Upper lobe of left lung (tissue), 6 donors: Measurements from ENCODE around the gene SP1. TPM values are rescaled to one million over a fixed set of nuclear protein-coding genes. Genes with fewer than 3 reads are reported as not detected.
"Not testable (repeated sequence)": the region's sequence is repeated elsewhere in the genome, so short reads cannot be mapped to it uniquely, and the experiment has no call there.

ENCODE experiments used
- ATAC-seq, 2 donors: fragments of 200-7000 bp; cut with Tn5 transposase; one replicate each; pipeline ENCODE4 v1.9.1; 2022; ENCODE audit warnings: mild to moderate bottlenecking in 2 of 2, moderate library complexity in 2 of 2; ENCODE audit not compliant: low FRiP score in 2 of 2
- DNase-seq, 2 donors: peaks; one replicate each; pipeline ENCODE4 v3.0.0-alpha.2; 2019 to 2020
- H3K27ac ChIP-seq, 4 donors: fragments of 200-600 bp; sonication (generic); one replicate each; pipeline ENCODE4 v1.5.1; 2016 to 2019
- H3K27me3 ChIP-seq, 4 donors: fragments of 200-600 bp; sonication (generic); one replicate each; pipeline ENCODE4 v1.5.1; 2017 to 2019
- H3K36me3 ChIP-seq, 4 donors: fragments of 200-600 bp; sonication (generic); one replicate each; pipeline ENCODE4 v1.5.1; 2016 to 2019
- H3K4me1 ChIP-seq, 4 donors: fragments of 200-600 bp; sonication (generic); one replicate each; pipeline ENCODE4 v1.5.1; 2018 to 2019
- H3K4me3 ChIP-seq, 4 donors: fragments of 200-600 bp; sonication (generic); one replicate each; pipeline ENCODE4 v1.5.1; 2017 to 2019; ENCODE audit warnings: mild to moderate bottlenecking in 2 of 4, moderate library complexity in 1 of 4
- H3K9me3 ChIP-seq, 4 donors: fragments of 200-600 bp; sonication (generic); one replicate each; pipeline ENCODE4 v1.5.1; 2018 to 2019
- EP300 ChIP-seq, 4 donors: sonication (generic); formaldehyde crosslinking; IDR thresholded peaks; one replicate each; pipeline ENCODE4 v1.5.1; 2017; ENCODE audit warnings: antibody characterized with exemption in 4 of 4, control low read depth in 2 of 4
- POLR2A ChIP-seq, 4 donors: fragments of 450-650 bp; IDR thresholded peaks; one replicate each; pipeline ENCODE4 v1.5.1; 2016 to 2017; ENCODE audit warnings: antibody characterized with exemption in 4 of 4, mild to moderate bottlenecking in 2 of 4
- POLR2AphosphoS5 ChIP-seq, 2 donors: sonication (generic); formaldehyde crosslinking; IDR thresholded peaks; one replicate each; pipeline ENCODE4 v1.5.1; 2017; ENCODE audit warnings: antibody characterized with exemption in 2 of 2
- WGBS, 2 donors: methylation state at CpG; one replicate each; pipeline ENCODE4 v1.1.5; 2017 to 2018; 5-methylcytosine and 5-hydroxymethylcytosine counted together
- total RNA-seq, 6 donors: library from RNA; depleted of rRNA in 4 of 6; stranded (reverse); fragments of >200 nt in 4 of 6; gene quantifications; one replicate each; pipeline versions ENCODE4 v1.1.0 to v1.2.1, GENCODE V29; 2016 to 2021
- TF ChIP-seq, protein P1 (sequence below), 6 experiments: fragments of 450-650 bp in 4 of 6; fragments of 200-600 bp in 2 of 6; sonication (generic) in 2 of 6; IDR thresholded peaks; one replicate each; pipeline ENCODE4 v1.5.1; 2016 to 2019; ENCODE audit warnings: antibody characterized with exemption in 6 of 6
- donor health status: DM: no; HTN: no; CAD: no; lungs with moderate emphysema.
- donor health status: DM: no; HTN: yes; CAD: no; lungs with severe emphysema.

Gene SP1
- total RNA-seq, 6 donors from 2014 or later = 46.6 to 82.2 (median 61.7) TPM

DNA sequence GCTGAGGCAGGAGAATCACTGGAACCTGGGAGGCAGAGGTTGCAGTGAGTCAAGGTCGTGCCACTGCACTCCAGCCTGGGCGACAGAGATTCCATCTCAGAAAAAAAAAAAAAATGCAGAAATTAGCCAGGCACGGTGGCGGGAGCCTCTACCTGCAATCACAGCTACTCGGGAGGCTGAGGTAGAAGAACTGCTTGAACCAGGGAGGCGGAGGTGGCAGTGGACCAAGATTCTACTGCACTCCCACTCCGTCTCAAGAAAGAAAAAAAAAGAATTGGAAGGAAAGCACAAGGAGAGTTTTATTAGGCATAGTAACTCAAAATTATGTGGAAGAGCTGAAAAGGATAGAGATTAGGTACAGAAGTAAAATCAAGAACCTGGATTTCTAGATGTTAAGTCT, 22.9 kb downstream of the SP1 start:
- Histone ChIP-seq H3K27ac (no peak overlapping the region), H3K4me1 (peaks cover 0 to 4% (median 0%) of the 10 kb centered on the region in 4 donors), H3K36me3 (peaks cover 10 to 55% (median 25%) of the 10 kb centered on the region in 4 donors), H3K27me3 (no peaks in the 10 kb centered on the region), H3K9me3 (no peaks in the 10 kb centered on the region), H3K4me3 (no peak overlapping the region)
- ATAC-seq (no peak), DNase-seq (no peak)
- 75 to 79% methylated on average over 7 of the region's 7 CpGs for WGBS, 2 donors
- TF ChIP-seq EP300 (IDR thresholded peaks at IDR 0.05) (no peak), POLR2A (IDR thresholded peaks at IDR 0.05) (no peak), POLR2AphosphoS5 (IDR thresholded peaks at IDR 0.05) (no peak)
- TF ChIP-seq, protein P1, sequence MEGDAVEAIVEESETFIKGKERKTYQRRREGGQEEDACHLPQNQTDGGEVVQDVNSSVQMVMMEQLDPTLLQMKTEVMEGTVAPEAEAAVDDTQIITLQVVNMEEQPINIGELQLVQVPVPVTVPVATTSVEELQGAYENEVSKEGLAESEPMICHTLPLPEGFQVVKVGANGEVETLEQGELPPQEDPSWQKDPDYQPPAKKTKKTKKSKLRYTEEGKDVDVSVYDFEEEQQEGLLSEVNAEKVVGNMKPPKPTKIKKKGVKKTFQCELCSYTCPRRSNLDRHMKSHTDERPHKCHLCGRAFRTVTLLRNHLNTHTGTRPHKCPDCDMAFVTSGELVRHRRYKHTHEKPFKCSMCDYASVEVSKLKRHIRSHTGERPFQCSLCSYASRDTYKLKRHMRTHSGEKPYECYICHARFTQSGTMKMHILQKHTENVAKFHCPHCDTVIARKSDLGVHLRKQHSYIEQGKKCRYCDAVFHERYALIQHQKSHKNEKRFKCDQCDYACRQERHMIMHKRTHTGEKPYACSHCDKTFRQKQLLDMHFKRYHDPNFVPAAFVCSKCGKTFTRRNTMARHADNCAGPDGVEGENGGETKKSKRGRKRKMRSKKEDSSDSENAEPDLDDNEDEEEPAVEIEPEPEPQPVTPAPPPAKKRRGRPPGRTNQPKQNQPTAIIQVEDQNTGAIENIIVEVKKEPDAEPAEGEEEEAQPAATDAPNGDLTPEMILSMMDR (IDR thresholded peaks at IDR 0.05) = no peak

DNA sequence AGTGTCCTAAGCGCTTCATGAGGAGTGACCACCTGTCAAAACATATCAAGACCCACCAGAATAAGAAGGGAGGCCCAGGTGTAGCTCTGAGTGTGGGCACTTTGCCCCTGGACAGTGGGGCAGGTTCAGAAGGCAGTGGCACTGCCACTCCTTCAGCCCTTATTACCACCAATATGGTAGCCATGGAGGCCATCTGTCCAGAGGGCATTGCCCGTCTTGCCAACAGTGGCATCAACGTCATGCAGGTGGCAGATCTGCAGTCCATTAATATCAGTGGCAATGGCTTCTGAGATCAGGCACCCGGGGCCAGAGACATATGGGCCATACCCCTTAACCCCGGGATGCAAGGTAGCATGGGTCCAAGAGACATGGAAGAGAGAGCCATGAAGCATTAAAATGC, 31.0 kb downstream of the SP1 start:
- no peak for DNase-seq

DNA sequence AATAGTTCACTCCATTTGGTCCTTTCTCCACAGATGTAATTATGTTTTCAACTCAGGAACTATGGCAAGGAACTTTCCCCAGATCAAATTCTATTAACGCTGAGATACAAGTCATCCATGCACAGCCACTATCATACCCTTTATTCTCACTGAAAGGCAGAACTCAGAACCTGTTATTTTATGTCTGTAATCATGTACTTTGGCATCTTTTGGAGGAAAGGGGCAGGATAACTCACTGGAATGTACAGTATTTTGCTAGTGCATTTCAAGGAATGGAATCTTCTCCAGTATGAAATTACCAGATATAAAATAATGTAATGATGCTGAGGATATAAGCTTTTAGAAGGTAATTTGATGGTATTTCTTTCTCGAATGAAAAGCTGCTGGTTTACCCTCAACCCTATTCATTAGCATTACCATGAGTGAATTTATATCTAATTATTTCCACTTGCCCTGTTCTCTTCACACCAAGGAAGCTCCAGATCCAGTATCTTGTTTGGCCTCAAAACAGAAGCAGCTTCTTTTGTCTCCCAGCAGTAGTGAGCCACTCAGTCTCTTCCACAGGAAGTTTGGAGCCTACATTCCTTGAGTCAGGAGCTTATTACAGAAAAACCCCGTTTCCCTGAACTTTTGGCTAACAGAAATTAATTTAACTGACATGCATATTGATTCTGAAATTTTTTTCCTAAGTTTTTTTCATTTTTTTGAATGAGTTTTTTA, 33.7 kb downstream of the SP1 start:
- no peak for TF ChIP-seq EP300 (IDR thresholded peaks at IDR 0.05)
- TF ChIP-seq POLR2A (IDR thresholded peaks at IDR 0.05) = no peak
- TF ChIP-seq POLR2AphosphoS5 (IDR thresholded peaks at IDR 0.05) = no peak
- TF ChIP-seq, protein P1 (IDR thresholded peaks at IDR 0.05) = no peak
- no peak for ATAC-seq
- Histone ChIP-seq H3K27me3 (no peaks in the 10 kb centered on the region), H3K36me3 (peaks cover 27 to 41% (median 39%) of the 10 kb centered on the region in 4 donors), H3K27ac (peak overlapping the region in 2 of 4 donors; percentile 4 to 7), H3K9me3 (no peaks in the 10 kb centered on the region), H3K4me1 (peaks cover 0 to 17% (median 10%) of the 10 kb centered on the region in 4 donors), H3K4me3 (no peak overlapping the region)
- no peak for DNase-seq
- 74 to 77% methylated on average over 3 of the region's 3 CpGs for WGBS, 2 donors

More for the DNA sequence above, 31.0 kb downstream of the SP1 start:
- WGBS, 2 donors = 96 to 100% methylated on average over 3 to 5 of the region's 5 CpGs
- no peak overlapping the region for H3K27ac ChIP-seq
- no peaks in the 10 kb centered on the region for H3K27me3 ChIP-seq
- H3K4me3 ChIP-seq = no peak overlapping the region
- peaks cover 37 to 67% (median 64%) of the 10 kb centered on the region in 4 donors for H3K36me3 ChIP-seq
- ATAC-seq = no peak
- no peaks in the 10 kb centered on the region for H3K9me3 ChIP-seq
- no peak for TF ChIP-seq EP300 (IDR thresholded peaks at IDR 0.05)
- TF ChIP-seq POLR2AphosphoS5 (IDR thresholded peaks at IDR 0.05) = no peak
- TF ChIP-seq, protein P1 (IDR thresholded peaks at IDR 0.05) = no peak
- no peak for TF ChIP-seq POLR2A (IDR thresholded peaks at IDR 0.05)
- peaks cover 0 to 17% (median 7%) of the 10 kb centered on the region in 4 donors for H3K4me1 ChIP-seq

DNA sequence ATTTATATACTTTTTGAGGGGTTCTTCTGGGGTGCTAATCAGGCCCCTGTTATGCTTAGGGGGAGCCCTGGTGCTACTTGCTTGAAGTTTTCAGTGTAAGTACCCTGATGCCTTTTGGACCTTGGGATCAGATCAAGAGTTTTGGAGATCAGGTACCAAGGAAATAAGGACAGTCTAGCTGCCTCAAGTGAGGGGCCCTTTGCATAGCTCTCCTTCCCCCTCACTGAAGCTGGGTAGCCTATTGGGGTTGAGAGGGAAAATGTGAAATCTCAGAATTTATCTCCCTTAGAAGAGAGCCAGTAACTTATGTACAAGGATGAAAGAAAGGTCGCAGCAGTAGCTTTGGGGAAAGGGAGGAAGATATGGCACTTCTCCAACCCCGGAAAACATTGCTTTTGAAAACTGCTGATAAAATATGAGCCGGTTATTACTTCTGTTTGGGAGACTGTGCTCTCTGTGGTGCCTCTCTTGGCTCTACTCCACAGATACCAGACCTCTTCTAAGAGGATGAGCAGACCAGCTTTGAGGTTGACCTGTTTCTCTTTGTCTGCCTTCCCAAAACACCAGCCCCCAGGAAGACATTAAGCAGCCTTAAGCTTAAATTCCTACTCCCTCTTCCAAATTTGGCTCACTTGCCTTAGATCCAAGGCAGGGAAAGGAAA, 34.9 kb downstream of the SP1 start:
- TF ChIP-seq, protein P1 (IDR thresholded peaks at IDR 0.05) = no peak
- TF ChIP-seq POLR2A (IDR thresholded peaks at IDR 0.05) (no peak), POLR2AphosphoS5 (IDR thresholded peaks at IDR 0.05) (no peak), EP300 (IDR thresholded peaks at IDR 0.05) (no peak)
- no peaks in the 10 kb centered on the region for H3K9me3 ChIP-seq
- WGBS, 2 donors = 34 to 44% methylated on average over 3 of the region's 3 CpGs
- H3K36me3 ChIP-seq = peaks cover 17 to 29% (median 27%) of the 10 kb centered on the region in 4 donors
- no peak for ATAC-seq
- no peak overlapping the region for H3K4me3 ChIP-seq
- no peaks in the 10 kb centered on the region for H3K27me3 ChIP-seq
- DNase-seq = no peak
- no peak overlapping the region for H3K27ac ChIP-seq
- peaks cover 0 to 17% (median 10%) of the 10 kb centered on the region in 4 donors for H3K4me1 ChIP-seq

DNA sequence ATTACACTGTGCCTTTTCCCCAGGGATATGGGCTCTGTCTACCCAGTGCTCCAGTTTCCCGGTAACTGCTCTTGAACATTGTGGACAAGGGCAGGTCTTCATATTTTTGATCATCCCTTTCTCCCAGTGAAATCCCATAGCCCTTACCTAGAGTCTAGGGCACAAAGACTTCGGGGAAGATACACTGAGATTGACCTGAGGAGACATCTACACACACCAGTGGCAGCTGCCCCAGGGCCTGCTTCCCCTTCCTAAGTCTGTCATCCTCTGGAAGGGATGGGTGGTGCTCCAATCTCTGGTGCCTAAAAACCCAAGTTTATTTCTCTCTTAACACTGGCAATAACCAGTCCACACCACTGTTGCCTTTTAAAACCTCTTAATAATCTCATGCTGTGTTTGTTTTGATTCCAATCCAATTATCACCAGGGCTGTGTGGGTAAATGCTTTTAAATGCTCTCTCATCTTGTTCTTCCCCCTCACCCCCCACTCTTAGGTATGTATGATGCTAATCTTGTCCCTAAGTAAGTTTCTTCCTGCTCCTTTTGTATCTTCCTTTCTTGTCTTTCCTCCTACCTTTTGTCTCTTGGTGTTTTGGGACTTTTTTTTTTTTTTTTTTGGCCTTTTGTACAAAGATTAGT, 35.9 kb downstream of the SP1 start:
- not testable (repeated sequence) for DNase-seq, H3K27me3 ChIP-seq, H3K27ac ChIP-seq, H3K4me3 ChIP-seq, ATAC-seq, H3K9me3 ChIP-seq
- H3K4me1 ChIP-seq = peaks cover under 1 to 17% (median 11%) of the 10 kb centered on the region in 4 donors
- H3K36me3 ChIP-seq = peaks cover 9 to 19% (median 17%) of the 10 kb centered on the region in 4 donors
- 78 to 91% methylated on average over 2 of the region's 2 CpGs for WGBS, 2 donors

DNA sequence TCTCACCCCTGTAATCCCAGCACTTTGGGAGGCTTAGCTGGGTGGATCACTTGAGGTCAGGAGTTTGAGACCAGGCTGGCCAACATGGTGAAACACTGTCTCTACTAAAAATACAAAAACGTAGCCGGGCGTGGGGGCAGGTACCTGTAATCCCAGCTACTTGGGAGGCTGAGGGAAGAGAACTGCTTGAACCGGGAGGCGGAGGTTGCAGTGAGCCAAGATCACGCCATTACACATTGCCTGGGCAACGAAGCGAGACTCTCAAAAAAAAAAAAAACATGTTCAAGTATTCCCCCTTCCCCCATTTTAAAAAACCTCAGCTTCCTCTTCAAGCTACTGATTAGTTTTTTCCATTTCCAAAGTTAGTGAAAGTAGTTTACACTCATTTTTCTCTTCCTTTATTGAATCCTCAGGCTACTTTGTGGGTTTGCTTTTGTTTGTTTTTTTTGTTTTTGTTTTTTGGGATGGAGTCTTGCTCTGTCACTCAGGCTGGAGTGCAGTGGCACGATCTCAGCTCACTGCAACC, 37.4 kb downstream of the SP1 start:
- ATAC-seq, H3K4me3 ChIP-seq, H3K27ac ChIP-seq, DNase-seq, H3K27me3 ChIP-seq, H3K36me3 ChIP-seq, H3K9me3 ChIP-seq: not testable (repeated sequence)
- H3K4me1 ChIP-seq = peaks cover 6 to 17% (median 15%) of the 10 kb centered on the region in 4 donors
- 66 to 72% methylated on average over 9 of the region's 9 CpGs for WGBS, 2 donors
